Dermis microvascular lymphatic vessel endothelial cell (primary cell): Measurements from ENCODE around the gene CLSTN1. TPM values are rescaled to one million over a fixed set of nuclear protein-coding genes. Genes with fewer than 3 reads are reported as not detected.

ENCODE experiments used
- DNase-seq, 2 donors: peaks; one replicate each; pipeline versions ENCODE4 v3.0.0 to v3.0.0-alpha.2; 2010; ENCODE audit warnings: low read depth in 2 of 2
- total RNA-seq: library from RNA; depleted of rRNA; stranded (reverse); fragments of >200 nt; gene quantifications from 2 replicates; pipeline ENCODE4 v1.2.1, GENCODE V29; 2014

CLSTN1 gene
- total RNA-seq, 1 donor from 2014 or later: 43.8 TPM

- no peak for DNase-seq
Observed at GRCh38 chr1:9852004-9852403, 28.2 kb upstream of the CLSTN1 start.

DNA sequence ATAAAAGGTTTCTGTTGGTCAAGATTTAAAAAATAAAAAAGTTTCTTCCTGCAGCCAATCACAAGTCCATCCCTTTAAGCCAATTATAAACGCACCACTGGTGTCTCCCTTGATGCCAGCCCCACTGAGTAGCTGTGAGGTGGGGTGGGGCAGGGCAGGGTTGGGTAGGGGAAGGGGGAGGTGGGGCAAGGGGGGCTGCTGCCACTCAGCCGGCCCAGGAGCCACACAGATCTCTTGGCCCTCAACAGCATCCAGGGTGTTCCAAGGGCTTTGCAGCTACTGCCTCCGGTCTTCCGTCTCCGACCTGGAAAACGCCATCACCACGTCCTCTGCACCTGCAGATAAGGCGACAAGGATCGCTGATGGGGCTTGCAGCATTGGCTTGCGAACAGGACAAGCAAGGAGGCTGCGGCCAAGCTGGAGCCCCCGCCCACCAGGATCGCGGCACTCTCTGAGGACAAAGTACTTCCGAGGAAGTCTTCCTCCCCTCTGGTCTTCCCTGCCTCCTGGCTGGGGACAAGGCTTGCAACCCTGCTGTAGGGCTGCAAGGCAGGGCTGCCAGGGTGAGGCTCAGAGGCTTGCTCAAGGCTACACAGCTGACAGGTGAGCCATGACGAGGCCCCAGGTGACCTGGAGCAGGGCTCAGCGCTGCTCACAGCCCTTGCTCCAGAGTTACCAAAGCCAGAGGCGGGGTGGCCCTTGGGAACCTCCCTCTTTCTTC, 26.8 kb upstream of the CLSTN1 start:
- no peak for DNase-seq

DNA sequence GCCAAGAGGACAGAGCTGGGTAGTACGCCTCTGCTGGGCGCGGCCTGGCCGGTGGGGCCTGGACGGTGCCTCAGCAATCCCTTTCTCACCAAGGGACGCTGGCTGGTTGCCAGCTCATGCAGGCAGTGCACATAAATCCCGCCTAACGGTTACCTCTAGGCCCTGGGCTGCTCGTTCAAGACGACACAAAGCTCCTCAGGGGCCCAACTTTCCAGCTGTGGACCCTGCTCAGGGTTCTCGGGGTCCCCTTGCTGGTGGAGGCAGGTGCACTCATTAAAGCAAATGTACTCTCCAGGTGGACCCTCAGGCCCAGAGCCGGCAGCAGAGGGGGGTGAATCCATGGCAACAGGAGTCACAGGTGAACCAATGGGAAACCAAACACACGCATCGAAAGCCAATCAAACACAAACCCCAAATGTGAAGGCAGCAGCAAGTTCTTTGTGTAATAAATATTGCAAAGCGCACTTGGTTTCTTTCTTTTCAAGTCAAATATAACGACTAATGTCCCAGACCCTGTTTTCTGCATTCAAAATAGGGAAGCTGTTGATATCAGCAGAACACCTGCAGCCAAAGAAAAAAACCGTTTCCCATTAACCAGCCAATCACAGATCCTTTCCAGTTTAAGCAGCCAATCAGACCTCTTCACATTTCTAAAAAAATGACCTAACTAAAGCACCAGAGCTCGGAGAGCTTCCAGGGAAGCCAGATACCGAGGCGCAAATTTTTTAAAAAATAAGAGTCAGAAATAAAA, 26.1 kb upstream of the CLSTN1 start:
- no peak for DNase-seq

- no peak for DNase-seq
Observed at GRCh38 chr1:9848022-9848421, 24.3 kb upstream of the CLSTN1 start.

DNA sequence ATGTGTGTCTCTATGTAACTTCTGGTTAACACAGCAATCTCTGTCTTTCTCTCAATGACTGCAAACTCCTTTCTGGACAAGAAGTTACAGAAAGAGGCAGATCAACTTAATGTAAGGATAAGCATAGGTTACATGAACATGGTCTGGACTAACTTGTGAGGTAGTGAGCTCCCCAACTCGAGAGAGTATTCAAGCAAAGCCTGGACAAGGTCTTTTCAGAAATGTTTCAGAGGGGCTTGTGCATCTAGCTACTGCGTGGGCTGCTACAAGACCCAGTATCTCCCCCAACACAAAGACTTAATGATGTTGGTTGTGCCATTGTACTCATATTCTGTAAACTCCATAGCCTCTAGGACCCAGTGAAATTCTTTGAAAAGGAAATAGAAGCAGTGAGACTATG, 23.5 kb upstream of the CLSTN1 start:
- no peak for DNase-seq

GRCh38 chr1:9846611-9847171, 22.9 kb upstream of the CLSTN1 start:
- no peak for DNase-seq

- no peak for DNase-seq
Observed at GRCh38 chr1:9845914-9846313, 22.1 kb upstream of the CLSTN1 start.

GRCh38 chr1:9844756-9845155, 21.0 kb upstream of the CLSTN1 start:
- DNase-seq: no peak

DNA sequence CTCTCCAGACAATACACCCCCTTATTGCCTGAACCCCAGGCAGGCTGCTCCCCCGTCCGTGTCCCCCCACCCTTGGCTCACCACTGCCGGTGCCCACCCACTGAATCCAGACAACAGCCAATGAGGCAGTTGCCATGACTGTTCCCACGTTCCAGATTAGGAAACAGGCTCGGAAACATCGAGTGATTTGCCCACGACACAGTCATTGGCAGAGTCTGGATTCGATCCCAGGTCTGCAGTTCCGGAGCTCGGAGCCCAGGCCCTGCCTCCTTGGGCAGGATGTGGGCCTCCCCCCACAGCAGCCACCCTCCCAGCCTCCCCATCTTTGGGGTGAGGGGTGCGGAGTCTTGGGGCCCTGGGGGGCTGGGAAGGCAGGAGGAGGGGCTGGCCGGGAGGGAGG, 20.3 kb upstream of the CLSTN1 start:
- peak in 1 of 2 donors; percentile 14 for DNase-seq

DNA sequence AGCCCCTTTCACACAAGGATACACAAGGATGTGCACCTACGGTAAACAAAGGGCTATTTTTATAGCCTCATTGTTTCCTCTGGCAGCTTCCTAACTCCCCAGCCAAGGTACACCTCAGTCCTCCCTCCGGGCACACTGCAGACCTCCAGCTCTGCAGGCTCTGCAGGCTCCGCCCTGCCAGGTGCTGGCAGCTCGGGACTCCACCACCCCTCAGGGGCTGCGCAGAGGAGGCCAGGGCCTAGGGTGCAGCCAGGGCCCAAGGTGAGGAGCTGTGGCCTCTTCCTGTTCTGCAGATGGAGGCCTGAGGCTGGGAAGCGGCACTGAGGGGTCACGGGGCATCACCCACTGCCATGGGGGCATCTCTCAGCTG, 19.8 kb upstream of the CLSTN1 start:
- no peak for DNase-seq

DNA sequence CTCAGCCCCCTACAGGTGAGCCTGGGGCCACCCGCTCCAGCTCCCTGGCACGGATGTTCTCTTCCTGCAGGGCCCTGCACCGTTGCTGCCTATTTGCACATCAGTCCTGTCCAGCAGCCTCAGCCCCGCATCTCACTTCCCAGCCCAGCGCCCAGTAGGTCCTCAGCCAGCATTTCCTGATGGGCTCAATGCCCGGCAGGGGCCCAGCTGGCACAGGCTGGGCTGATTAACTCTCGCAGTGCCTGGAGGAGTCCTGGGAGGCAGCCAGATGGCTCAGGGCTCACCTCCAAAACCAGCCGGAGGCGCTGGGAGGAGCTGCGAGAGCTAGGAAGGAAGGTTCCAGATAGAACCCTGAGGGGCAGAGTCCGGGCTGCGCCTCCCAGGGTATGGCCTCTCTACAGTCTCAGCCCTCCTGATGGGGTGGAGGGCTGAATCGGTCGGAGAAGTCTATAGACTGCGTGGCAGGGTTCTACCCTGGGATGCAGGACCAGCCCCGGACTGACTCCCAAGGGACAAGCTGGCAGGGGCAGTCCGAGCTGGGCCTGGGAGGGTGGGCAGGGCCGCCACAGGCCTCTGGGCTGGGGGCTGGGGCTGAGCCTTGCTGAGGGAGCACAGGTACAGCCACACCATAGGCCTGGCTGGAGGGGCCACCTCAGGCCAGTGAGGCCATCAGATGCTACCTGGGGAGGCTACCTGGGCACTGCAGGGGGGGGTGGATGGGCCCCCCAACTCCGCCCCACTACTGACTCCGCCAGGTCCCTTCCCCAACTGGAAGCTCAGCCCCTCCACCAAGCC, 19.2 kb upstream of the CLSTN1 start:
- DNase-seq: no peak

DNA sequence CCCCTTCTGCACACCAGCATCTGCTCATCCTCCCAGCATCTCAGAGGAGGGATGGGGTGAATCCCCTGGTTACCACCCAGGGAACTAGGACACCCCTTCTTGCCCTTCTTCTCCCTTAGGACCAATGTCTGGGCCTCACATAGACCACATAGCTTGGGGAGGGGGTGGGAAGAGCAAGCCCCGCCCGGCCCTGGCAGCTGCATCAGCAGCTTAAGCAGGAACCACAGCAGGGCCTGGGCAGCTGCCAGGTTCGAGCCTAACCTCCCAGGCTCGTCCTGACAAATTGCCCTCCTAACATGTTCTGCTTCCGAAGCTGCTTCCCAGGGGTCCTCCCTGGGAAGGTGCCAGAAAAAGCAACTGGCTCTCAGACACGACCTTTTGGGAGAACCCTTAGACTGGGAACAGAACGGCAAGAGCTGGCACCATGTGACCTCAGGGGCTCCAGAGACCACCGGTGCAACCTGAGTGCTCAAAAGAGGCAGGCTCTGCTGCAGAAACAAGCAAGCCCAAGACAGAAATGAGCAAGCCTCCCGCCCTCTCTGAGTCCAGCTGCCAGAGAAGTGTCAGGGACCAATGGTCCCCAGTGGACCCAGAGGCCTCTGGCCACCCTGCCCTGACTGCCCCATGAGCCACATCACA, 18.4 kb upstream of the CLSTN1 start:
- DNase-seq: no peak

DNA sequence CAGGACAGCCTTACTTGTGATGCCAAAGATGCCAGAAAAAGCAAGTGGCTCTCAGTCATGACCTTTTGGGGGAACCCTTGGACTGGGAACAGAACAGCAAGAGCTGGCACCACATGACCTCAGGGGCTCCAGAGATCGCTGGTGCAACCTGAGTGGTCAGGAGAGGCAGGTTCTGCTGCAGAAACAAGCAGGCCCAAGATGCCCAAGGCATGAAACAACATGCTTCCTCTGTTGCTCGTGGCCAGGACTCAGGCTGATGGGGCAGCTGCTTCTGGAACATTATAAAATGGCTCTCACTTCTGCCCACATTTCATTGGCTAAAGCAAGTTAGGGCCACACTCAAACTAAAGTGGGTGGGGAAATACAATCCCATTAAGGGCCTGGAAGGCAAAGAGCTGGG, 17.7 kb upstream of the CLSTN1 start:
- DNase-seq: no peak

DNA sequence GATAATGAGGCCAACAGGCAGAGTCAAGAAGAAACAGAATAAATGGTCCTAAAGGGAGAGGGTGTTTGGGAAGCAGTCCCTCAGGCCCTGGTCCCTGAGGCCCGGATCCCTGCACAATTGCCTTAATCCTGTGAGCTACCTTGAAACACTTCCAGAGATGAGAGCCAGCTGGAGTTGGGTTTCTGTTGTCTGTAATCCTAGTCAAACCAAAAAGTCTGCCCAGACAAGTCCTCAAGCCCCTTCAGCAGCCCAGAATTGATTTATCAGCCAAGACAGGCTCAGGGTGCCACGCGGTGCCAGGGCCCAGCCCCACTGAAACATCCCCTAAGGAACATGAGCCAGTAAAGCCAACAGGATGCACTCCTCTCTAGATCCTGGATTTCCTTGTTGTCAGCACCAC, 16.4 kb upstream of the CLSTN1 start:
- no peak for DNase-seq

DNA sequence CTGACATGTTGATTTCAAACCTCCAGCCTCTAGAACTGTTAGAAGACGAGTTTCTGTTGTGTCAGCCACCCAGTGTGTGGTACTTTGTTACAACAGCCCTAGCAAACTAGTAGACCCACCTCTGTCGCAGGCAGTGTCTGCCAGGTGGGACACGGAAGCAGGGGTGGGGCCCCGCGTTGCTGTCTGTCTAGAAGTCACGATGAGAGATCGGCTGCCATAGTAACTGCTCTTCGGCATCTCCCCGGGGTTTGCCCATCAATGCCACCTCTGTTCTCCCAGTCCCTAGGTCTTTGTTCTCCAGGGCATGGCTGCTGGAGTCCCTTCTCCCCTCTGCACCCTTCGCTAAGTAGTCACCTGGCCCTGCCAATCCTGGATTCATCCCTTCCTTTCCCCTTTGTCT, 15.2 kb upstream of the CLSTN1 start:
- no peak for DNase-seq

DNA sequence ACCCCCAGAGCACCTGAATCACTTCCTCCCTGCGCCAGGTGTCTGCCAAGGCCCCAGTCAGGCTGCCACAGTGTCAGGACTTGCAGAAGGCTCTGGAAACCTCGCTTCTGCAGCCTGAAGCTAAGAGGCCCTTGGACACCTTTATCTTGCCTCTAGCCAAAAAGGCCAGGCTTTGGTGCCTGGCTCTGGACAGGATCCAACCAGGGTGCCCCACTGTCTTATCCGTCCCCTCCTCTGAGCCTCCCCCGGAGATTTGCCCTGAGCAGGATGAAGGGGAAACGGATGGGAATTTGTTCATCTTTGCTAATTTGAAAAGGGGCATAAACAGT, 12.8 kb upstream of the CLSTN1 start:
- no peak for DNase-seq

GRCh38 chr1:9835758-9836631, 12.2 kb upstream of the CLSTN1 start:
- peak in 1 of 2 donors; percentile 18 for DNase-seq

DNA sequence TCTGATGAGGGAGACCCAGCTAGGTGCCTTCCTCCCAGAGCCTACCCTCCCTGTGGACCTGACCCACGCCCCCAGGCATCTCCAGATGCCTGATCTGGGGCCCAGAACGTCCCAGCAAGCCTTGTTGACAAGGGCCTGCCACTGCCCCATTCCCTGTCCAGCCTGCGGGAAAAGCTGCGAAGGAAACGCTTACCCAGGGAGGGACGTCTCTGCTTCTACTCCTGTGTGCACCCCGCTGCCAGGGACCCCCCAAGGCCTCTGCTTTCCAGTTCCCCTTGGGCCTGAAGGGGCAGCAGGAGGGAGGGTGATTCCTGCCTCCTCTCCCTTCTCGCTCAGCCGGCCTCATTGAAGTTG, 11.6 kb upstream of the CLSTN1 start:
- DNase-seq: no peak

- DNase-seq: no peak
Observed at GRCh38 chr1:9833632-9834031, 9.9 kb upstream of the CLSTN1 start.

- DNase-seq: no peak
Observed at GRCh38 chr1:9827558-9828185, 3.9 kb upstream of the CLSTN1 start.
